GM18526 (cell line): ENCODE data around the gene U2SURP.

ENCODE experiments used
- POLR2A ChIP-seq: IDR thresholded peaks from 3 replicates; pipeline ENCODE4 v1.6.1; 2011; ENCODE audit not compliant: insufficient read length; ENCODE audit errors: extremely low read depth

The U2SURP gene

GRCh38 chr3:142971431-142971830 lies 29.9 kb upstream of the U2SURP start:
- TF ChIP-seq POLR2A, result no peak

- no peak for TF ChIP-seq POLR2A
Measured at GRCh38 chr3:142972092-142972753, 29.1 kb upstream of the U2SURP start.

- no peak for TF ChIP-seq POLR2A
Measured at GRCh38 chr3:142973217-142974009, 28.0 kb upstream of the U2SURP start.

GRCh38 chr3:142975316-142975995 lies 25.9 kb upstream of the U2SURP start:
- no peak for TF ChIP-seq POLR2A

- TF ChIP-seq POLR2A, result no peak
Measured at GRCh38 chr3:142976621-142977398, 24.6 kb upstream of the U2SURP start.

GRCh38 chr3:142977399-142977728 lies 24.0 kb upstream of the U2SURP start:
- no peak for TF ChIP-seq POLR2A

- no peak for TF ChIP-seq POLR2A
Measured at GRCh38 chr3:142981108-142981507, 20.3 kb upstream of the U2SURP start.

- TF ChIP-seq POLR2A, result no peak
Measured at GRCh38 chr3:142982038-142982773, 19.2 kb upstream of the U2SURP start.

- no peak for TF ChIP-seq POLR2A
Measured at GRCh38 chr3:142983318-142983717, 18.1 kb upstream of the U2SURP start.

- no peak for TF ChIP-seq POLR2A
Measured at GRCh38 chr3:142984255-142984654, 17.1 kb upstream of the U2SURP start.

GRCh38 chr3:142987080-142987700 lies 14.2 kb upstream of the U2SURP start:
- TF ChIP-seq POLR2A, result no peak

- no peak for TF ChIP-seq POLR2A
Measured at GRCh38 chr3:142987707-142988106, 13.7 kb upstream of the U2SURP start.

GRCh38 chr3:142990721-142991120 lies 10.6 kb upstream of the U2SURP start:
- no peak for TF ChIP-seq POLR2A

- no peak for TF ChIP-seq POLR2A
Measured at GRCh38 chr3:142992323-142992722, 9.0 kb upstream of the U2SURP start.
